GM13977 (cell line): ENCODE results near the gene FLT1.

Experiments
- DNase-seq: peaks from one replicate; pipeline ENCODE4 v3.0.0; 2012; ENCODE audit warnings: low spot score
- in situ Hi-C: fragments of 300-500 bp; cut with MboI; formaldehyde crosslinking; loops from one replicate; pipeline ENCODE4 v1.12.0; 2022; ENCODE audit warnings: low sequenced_read_pairs, low pct_unique_long_range_greater_than_20kb, mixed read lengths, inconsistent platforms; ENCODE audit not compliant: unreplicated experiment
- TF ChIP-seq, protein P1 (sequence below): IDR thresholded peaks from 2 replicates; pipeline ENCODE4 v1.5.1; 2012; ENCODE audit warnings: mild to moderate bottlenecking, control low read depth; ENCODE audit not compliant: insufficient read depth; ENCODE audit errors: extremely low read depth, missing control alignments

Gene FLT1

GRCh38 chr13:28286263-28286662 lies 208.7 kb downstream of the FLT1 start:
- in situ Hi-C loops: no loop called here
- TF ChIP-seq, protein P1, sequence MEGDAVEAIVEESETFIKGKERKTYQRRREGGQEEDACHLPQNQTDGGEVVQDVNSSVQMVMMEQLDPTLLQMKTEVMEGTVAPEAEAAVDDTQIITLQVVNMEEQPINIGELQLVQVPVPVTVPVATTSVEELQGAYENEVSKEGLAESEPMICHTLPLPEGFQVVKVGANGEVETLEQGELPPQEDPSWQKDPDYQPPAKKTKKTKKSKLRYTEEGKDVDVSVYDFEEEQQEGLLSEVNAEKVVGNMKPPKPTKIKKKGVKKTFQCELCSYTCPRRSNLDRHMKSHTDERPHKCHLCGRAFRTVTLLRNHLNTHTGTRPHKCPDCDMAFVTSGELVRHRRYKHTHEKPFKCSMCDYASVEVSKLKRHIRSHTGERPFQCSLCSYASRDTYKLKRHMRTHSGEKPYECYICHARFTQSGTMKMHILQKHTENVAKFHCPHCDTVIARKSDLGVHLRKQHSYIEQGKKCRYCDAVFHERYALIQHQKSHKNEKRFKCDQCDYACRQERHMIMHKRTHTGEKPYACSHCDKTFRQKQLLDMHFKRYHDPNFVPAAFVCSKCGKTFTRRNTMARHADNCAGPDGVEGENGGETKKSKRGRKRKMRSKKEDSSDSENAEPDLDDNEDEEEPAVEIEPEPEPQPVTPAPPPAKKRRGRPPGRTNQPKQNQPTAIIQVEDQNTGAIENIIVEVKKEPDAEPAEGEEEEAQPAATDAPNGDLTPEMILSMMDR: no peak
- no peak for DNase-seq

DNA sequence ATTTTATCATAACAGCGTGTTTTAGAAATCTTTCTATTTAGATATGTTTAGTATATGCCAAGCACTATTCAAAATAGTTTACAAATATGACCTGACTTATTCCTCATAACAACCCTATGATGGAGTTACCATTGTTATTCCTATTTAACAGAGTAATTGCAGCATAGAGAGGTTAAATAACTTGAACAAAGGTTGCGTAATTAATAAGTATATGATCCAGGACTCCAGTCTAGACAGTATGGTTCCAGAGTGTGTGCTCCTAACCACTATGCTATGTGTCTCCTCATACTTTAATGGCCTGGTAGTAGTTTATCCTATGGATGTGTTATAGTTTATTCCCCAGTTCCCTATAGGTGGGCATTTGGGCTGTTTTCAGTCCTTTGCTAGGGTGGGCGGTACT lies 211.3 kb downstream of the FLT1 start:
- DNase-seq: no peak
- in situ Hi-C loops: no loop called here
- TF ChIP-seq, protein P1: no peak

GRCh38 chr13:28282451-28282850 lies 212.5 kb downstream of the FLT1 start:
- in situ Hi-C loops: no loop called here

GRCh38 chr13:28273919-28274318 lies 221.0 kb downstream of the FLT1 start:
- DNase-seq: no peak
- in situ Hi-C loops: no loop called here
- TF ChIP-seq, protein P1: peak; percentile 28

More at GRCh38 chr13:28282451-28282850, 212.5 kb downstream of the FLT1 start:
- TF ChIP-seq, protein P1: no peak
- no peak for DNase-seq

DNA sequence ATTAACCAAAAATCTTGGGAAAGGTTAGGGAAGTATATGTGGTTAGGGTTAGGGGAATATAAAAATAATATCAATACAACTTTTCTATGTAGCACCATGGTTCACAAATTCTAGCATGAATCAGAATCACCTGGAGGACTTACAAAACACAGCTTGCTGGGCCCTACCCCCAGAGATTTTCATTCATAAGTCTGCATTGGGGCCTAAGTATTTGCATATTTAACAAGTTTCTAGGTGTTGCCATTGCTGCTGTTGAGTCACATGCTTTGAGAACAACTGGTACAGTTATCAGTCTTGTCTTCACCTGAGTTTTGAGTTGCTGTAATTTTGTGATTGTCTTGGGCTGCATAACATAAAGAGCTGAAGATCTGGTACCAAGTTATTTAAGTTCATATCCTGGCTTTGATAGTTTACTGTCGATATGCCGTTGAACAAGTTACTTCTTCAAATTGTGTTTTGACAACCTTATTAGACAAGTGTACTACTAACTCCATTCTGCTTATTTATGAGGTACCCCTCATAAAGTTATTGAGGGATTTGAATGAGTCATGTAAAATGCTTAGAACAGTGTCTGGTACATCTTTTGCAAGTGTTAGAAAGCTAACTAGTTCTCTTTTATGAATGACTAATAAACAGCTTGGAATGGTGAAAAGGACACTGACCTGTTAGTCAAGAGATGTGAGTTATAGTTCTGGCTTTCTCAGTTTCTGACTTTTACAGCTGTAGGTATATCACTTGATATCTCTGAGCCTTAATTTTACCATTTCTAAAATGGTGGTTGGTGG lies 223.7 kb downstream of the FLT1 start:
- no peak for DNase-seq
- in situ Hi-C loops: no loop called here
- TF ChIP-seq, protein P1: no peak

DNA sequence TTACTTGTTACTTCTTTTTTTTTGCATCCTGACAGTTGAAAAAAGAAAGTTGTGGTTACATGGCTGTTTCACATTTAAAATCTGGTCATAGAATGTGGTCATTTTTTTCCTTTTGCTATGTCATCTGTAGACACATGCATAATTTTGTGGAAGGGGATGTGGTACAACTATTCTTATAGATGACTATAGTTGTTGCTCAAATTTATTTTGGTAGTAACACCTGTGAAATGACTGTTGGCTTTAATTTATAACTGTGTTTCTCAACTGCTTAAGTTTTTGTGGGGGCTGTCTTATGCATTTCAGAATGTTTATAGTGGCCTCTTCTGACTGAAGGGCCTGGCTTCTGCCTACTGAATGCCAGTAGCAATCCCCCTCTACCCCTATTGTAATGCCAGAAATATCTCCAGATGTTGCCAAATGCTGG lies 226.1 kb downstream of the FLT1 start:
- in situ Hi-C loops: no loop called here
- TF ChIP-seq, protein P1: peak; percentile 36
- peak; percentile 73 for DNase-seq

DNA sequence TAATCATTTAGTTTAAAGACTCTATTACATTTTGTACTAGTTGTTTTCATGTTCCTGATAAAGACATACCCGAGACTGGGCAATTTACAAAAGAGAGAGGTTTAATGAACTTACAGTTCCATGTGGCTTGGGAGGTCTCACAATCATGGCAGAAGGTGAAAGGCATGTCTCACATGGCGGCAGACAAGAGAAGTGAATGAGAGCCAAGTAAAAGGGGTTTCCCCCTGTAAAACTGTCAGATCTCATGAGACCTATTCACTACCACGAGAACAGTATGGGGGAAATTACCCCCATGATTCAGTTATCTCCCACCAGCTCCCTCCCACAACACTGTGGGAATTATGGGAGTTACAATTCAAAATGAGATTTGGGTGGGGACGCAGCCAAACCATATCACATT lies 227.4 kb downstream of the FLT1 start:
- in situ Hi-C loops: no loop called here
- TF ChIP-seq, protein P1: no peak
- no peak for DNase-seq
